Endodermal cell (in vitro differentiated cells): ENCODE results near the gene CREBBP. TPM values are rescaled to one million over a fixed set of nuclear protein-coding genes. Genes with fewer than 3 reads are reported as not detected.

ENCODE experiments used
- DNase-seq: peaks from one replicate; pipeline ENCODE4 v3.0.0-alpha.2; 2017
- H3K27ac ChIP-seq: 2 replicates; pipeline ENCODE4 v1.5.1; 2013; ENCODE audit warnings: mild to moderate bottlenecking, low read depth, low read length, moderate library complexity
- H3K27me3 ChIP-seq: 2 replicates; pipeline ENCODE4 v1.6.1; 2013; ENCODE audit warnings: mild to moderate bottlenecking, low read length, moderate library complexity; ENCODE audit not compliant: insufficient read depth, control insufficient read depth, poor library complexity, severe bottlenecking
- H3K36me3 ChIP-seq: 2 replicates; pipeline ENCODE4 v1.7.0; 2013; ENCODE audit warnings: mild to moderate bottlenecking, low read length, moderate library complexity; ENCODE audit not compliant: control insufficient read depth, insufficient read depth
- H3K4me1 ChIP-seq: one replicate; pipeline ENCODE4 v1.7.0; 2013; ENCODE audit warnings: low read length; ENCODE audit not compliant: control insufficient read depth, insufficient read depth
- H3K4me3 ChIP-seq: 2 replicates; pipeline ENCODE4 v1.5.1; 2013; ENCODE audit warnings: mild to moderate bottlenecking, low read length, moderate library complexity
- H3K9ac ChIP-seq: 2 replicates; pipeline ENCODE4 v1.6.1; 2013; ENCODE audit warnings: mild to moderate bottlenecking, low read length, moderate library complexity; ENCODE audit not compliant: poor library complexity, severe bottlenecking; ENCODE audit errors: extremely low read depth
- H3K9me3 ChIP-seq: 2 replicates; pipeline ENCODE4 v1.6.1; 2013; ENCODE audit warnings: mild to moderate bottlenecking, low read length, moderate library complexity; ENCODE audit not compliant: control insufficient read depth
- H3K27ac Mint-ChIP-seq: 2 replicates; pipeline ENCODE4 v1.8.0; 2020; ENCODE audit warnings: mixed read lengths
- H3K27me3 Mint-ChIP-seq: 2 replicates; pipeline ENCODE4 v1.8.0; 2021; ENCODE audit warnings: mild to moderate bottlenecking, mixed read lengths; ENCODE audit not compliant: insufficient read depth
- H3K36me3 Mint-ChIP-seq: 2 replicates; pipeline ENCODE4 v1.8.0; 2020; ENCODE audit warnings: low read depth, mixed read lengths
- H3K4me1 Mint-ChIP-seq: 2 replicates; pipeline ENCODE4 v1.8.0; 2020; ENCODE audit warnings: mixed read lengths
- H3K4me3 Mint-ChIP-seq: 2 replicates; pipeline ENCODE4 v1.8.0; 2020; ENCODE audit warnings: mild to moderate bottlenecking, moderate library complexity, mixed read lengths
- H3K9me3 Mint-ChIP-seq: 2 replicates; pipeline ENCODE4 v1.8.0; 2020; ENCODE audit warnings: mild to moderate bottlenecking, mixed read lengths
- WGBS, 2 experiments: methylation state at CpG; one replicate each; pipeline versions ENCODE4 v1.1.5 to v1.1.7; 2013; ENCODE audit warnings: missing lambda C conversion rate in 2 of 2, mixed read lengths in 1 of 2; ENCODE audit not compliant: insufficient coverage in 1 of 2, insufficient read length in 1 of 2; 5-methylcytosine and 5-hydroxymethylcytosine counted together
- total RNA-seq, 2 donors: library from RNA; stranded (reverse); fragmentation: NEBNext Ultra II Directional in 1 of 2; extraction: Animal tissue kit (Norgen Biotek cat#: 25700) in 1 of 2; gene quantifications; 2 replicates in 1 of 2; 3 replicates in 1 of 2; pipeline ENCODE4 v1.2.1, GENCODE V29; 2021
- TF ChIP-seq, protein P1 (sequence below): fragments of 200-600 bp; sonication (generic); conservative IDR thresholded peaks from 2 replicates; pipeline ENCODE4 v1.5.0; 2021; ENCODE audit warnings: antibody characterized with exemption, mild to moderate bottlenecking

CREBBP gene
- total RNA-seq, 2 donors from 2014 or later = 71.1 to 103 TPM

GRCh38 chr16:3858801-3859200 is 21.7 kb downstream of the CREBBP start:
- peaks cover 13% of the 10 kb centered on the region for H3K36me3 ChIP-seq
- no peak overlapping the region for H3K27ac Mint-ChIP-seq
- DNase-seq = no peak
- H3K27me3 ChIP-seq = no peaks in the 10 kb centered on the region
- H3K9me3 Mint-ChIP-seq = no peaks in the 10 kb centered on the region
- no peak overlapping the region for H3K27ac ChIP-seq
- peaks cover 49% of the 10 kb centered on the region for H3K4me1 Mint-ChIP-seq
- no peak overlapping the region for H3K4me3 Mint-ChIP-seq
- H3K4me3 ChIP-seq = no peak overlapping the region
- peaks cover 7% of the 10 kb centered on the region for H3K36me3 Mint-ChIP-seq
- TF ChIP-seq, protein P1, sequence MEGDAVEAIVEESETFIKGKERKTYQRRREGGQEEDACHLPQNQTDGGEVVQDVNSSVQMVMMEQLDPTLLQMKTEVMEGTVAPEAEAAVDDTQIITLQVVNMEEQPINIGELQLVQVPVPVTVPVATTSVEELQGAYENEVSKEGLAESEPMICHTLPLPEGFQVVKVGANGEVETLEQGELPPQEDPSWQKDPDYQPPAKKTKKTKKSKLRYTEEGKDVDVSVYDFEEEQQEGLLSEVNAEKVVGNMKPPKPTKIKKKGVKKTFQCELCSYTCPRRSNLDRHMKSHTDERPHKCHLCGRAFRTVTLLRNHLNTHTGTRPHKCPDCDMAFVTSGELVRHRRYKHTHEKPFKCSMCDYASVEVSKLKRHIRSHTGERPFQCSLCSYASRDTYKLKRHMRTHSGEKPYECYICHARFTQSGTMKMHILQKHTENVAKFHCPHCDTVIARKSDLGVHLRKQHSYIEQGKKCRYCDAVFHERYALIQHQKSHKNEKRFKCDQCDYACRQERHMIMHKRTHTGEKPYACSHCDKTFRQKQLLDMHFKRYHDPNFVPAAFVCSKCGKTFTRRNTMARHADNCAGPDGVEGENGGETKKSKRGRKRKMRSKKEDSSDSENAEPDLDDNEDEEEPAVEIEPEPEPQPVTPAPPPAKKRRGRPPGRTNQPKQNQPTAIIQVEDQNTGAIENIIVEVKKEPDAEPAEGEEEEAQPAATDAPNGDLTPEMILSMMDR = no peak
- H3K9ac ChIP-seq = no peak overlapping the region
- H3K9me3 ChIP-seq = no peaks in the 10 kb centered on the region
- H3K4me1 ChIP-seq = peaks cover 26% of the 10 kb centered on the region
- H3K27me3 Mint-ChIP-seq = no peaks in the 10 kb centered on the region

DNA sequence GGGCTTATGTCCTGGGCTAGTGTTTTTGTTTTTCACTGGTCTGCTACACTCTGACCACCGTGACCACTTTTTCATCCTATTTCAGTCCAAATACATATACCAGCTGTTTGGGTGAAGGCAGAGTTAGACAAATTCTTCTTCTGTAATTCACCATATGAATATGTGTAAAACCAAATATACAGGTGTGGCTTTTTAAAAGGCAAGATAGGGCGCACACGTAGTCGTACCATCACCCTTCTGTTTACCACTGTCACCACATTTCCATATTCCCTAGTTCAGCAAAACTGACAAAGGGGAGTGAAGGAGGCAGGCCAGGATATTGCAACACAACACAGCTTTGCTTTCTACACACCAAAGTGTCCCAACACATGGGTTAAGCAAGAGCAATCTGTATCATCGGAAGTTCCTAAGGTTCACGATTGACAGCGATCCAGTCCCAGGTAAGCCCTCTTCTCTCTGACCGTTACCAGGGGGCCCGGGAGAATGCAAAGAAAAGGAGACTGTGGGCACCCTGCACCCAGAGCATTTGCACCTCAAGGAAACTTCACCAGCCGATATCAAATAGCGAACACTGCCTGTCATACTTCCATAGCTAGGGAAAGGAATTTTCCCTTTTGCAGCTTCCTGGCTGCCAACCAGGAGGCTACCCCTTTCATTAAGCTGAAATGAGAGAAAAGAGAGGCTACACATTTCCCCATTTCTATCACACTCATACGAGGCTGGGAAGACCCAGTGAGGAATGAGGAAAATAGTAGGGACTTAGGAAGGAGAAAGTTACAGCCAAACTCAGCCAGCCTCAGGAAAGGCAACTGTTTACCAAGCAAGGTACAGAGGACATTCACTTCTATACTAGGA is 23.1 kb downstream of the CREBBP start:
- H3K4me1 ChIP-seq = peaks cover 17% of the 10 kb centered on the region
- Mint-ChIP-seq H3K4me3 (no peak overlapping the region), H3K27me3 (no peaks in the 10 kb centered on the region)

DNA sequence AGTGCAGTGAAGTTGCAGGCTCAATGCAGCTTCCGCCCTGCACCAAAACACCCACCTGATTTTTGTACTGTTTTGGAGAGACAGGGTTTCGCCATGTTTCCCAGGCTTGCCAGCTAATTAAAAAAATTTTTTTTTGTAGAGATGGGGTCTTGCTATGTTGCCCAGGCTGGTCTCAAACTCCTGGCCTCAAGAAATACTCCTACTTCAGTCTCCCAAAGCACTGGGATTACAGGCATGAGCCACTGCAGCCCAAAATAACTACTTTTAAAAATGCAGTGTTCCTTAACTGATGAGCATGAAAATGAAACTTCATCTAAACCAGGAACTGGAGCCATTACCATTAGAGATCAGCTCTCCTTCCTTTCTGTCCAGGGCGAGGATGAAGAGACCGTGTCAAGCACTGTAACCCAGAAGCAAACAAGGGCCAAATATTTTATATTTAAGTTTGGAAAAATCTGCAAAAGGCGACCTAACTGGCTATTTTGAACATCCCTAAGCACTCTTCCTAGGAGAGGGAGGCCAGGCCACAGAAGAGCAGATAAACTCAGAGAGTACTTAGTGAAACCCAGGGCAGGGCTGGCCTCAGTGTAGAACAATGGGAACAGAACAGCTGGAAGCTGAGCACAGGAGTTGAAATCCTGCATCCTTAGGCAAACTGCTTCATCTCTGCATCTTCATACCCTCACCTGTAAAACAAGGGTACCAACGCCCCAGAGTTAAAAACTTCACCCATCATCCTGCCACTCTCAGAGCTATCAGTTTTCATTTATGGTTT is 24.0 kb downstream of the CREBBP start:
- Histone ChIP-seq H3K27ac (no peak overlapping the region), H3K4me3 (no peak overlapping the region), H3K9me3 (no peaks in the 10 kb centered on the region), H3K36me3 (peaks cover 13% of the 10 kb centered on the region), H3K4me1 (peaks cover 9% of the 10 kb centered on the region), H3K9ac (no peak overlapping the region), H3K27me3 (no peaks in the 10 kb centered on the region)
- TF ChIP-seq, protein P1 = no peak
- WGBS, 2 experiments = 80 to 86% methylated on average over 3 to 6 of the region's 6 CpGs
- Mint-ChIP-seq H3K36me3 (peaks cover 13% of the 10 kb centered on the region), H3K4me3 (no peak overlapping the region), H3K4me1 (peaks cover 30% of the 10 kb centered on the region), H3K9me3 (no peaks in the 10 kb centered on the region), H3K27me3 (no peaks in the 10 kb centered on the region), H3K27ac (peak overlapping the region; percentile 74)
- DNase-seq = peak; percentile 57

More for the DNA sequence above, 23.1 kb downstream of the CREBBP start:
- Histone ChIP-seq H3K27ac (peak overlapping the region; percentile 3), H3K9me3 (no peaks in the 10 kb centered on the region), H3K9ac (no peak overlapping the region), H3K4me3 (no peak overlapping the region), H3K27me3 (no peaks in the 10 kb centered on the region), H3K36me3 (peaks cover 13% of the 10 kb centered on the region)
- 88 to 90% methylated on average over 10 of the region's 12 CpGs for WGBS, 2 experiments
- peaks cover 11% of the 10 kb centered on the region for H3K36me3 Mint-ChIP-seq
- no peaks in the 10 kb centered on the region for H3K9me3 Mint-ChIP-seq
- DNase-seq = no peak
- peak overlapping the region; percentile 42 for H3K27ac Mint-ChIP-seq
- peaks cover 38% of the 10 kb centered on the region for H3K4me1 Mint-ChIP-seq
- TF ChIP-seq, protein P1 = no peak
